ENCODE data around the gene PTPRE. TPM values are rescaled to one million over a fixed set of nuclear protein-coding genes. Genes with fewer than 3 reads are reported as not detected.
"Not testable (repeated sequence)": the region's sequence is repeated elsewhere in the genome, so short reads cannot be mapped to it uniquely, and the experiment has no call there.

Gene PTPRE
- total RNA-seq, 1 donor from 2014 or later = 33.0 TPM

GRCh38 chr10:127979045-127979444 lies 72.1 kb downstream of the PTPRE start:
- DNase-seq (ENCODE audit: low spot score) = no peak

- no peak for DNase-seq (ENCODE audit: low spot score)
Observed at GRCh38 chr10:127979566-127979965, 72.7 kb downstream of the PTPRE start.

- DNase-seq (ENCODE audit: low spot score) = no peak
Observed at GRCh38 chr10:127980898-127981297, 74.0 kb downstream of the PTPRE start.

GRCh38 chr10:127982601-127983000 lies 75.7 kb downstream of the PTPRE start:
- DNase-seq (ENCODE audit: low spot score) = no peak

- DNase-seq (ENCODE audit: low spot score) = peak; percentile 73
Observed at GRCh38 chr10:127983344-127984100, 76.6 kb downstream of the PTPRE start.

- DNase-seq (ENCODE audit: low spot score) = no peak
Observed at GRCh38 chr10:127984945-127985344, 78.0 kb downstream of the PTPRE start.

- DNase-seq (ENCODE audit: low spot score) = no peak
Observed at GRCh38 chr10:127986531-127987466, 79.9 kb downstream of the PTPRE start.

- no peak for DNase-seq (ENCODE audit: low spot score)
Observed at GRCh38 chr10:127987467-127988380, 80.8 kb downstream of the PTPRE start.

- no peak for DNase-seq (ENCODE audit: low spot score)
Observed at GRCh38 chr10:127989481-127990012, 82.6 kb downstream of the PTPRE start.

- DNase-seq (ENCODE audit: low spot score) = not testable (repeated sequence)
Observed at GRCh38 chr10:127990132-127990788, 83.4 kb downstream of the PTPRE start.

GRCh38 chr10:127990846-127991542 lies 84.1 kb downstream of the PTPRE start:
- DNase-seq (ENCODE audit: low spot score) = no peak

- no peak for DNase-seq (ENCODE audit: low spot score)
Observed at GRCh38 chr10:127991543-127992255, 84.8 kb downstream of the PTPRE start.

GRCh38 chr10:127992376-127992775 lies 85.5 kb downstream of the PTPRE start:
- no peak for DNase-seq (ENCODE audit: low spot score)

GRCh38 chr10:127993056-127993690 lies 86.3 kb downstream of the PTPRE start:
- no peak for DNase-seq (ENCODE audit: low spot score)

- DNase-seq (ENCODE audit: low spot score) = no peak
Observed at GRCh38 chr10:127995939-127996338, 89.0 kb downstream of the PTPRE start.

GRCh38 chr10:127996586-127996985 lies 89.7 kb downstream of the PTPRE start:
- DNase-seq (ENCODE audit: low spot score) = no peak

GRCh38 chr10:127997271-127997670 lies 90.4 kb downstream of the PTPRE start:
- DNase-seq (ENCODE audit: low spot score) = no peak

GRCh38 chr10:127997937-127998336 lies 91.0 kb downstream of the PTPRE start:
- no peak for DNase-seq (ENCODE audit: low spot score)

GRCh38 chr10:127998501-127999144 lies 91.7 kb downstream of the PTPRE start:
- no peak for DNase-seq (ENCODE audit: low spot score)
